GM12864 (cell line): ENCODE data around the gene MT3.
"Not testable (repeated sequence)": the region's sequence is repeated elsewhere in the genome, so short reads cannot be mapped to it uniquely, and the experiment has no call there.

Experiments
- DNase-seq: peaks from one replicate; pipeline ENCODE4 v3.0.0-alpha.2; 2011; ENCODE audit warnings: low read depth
- H3K4me3 ChIP-seq: 2 replicates; pipeline ENCODE4 v1.5.1; 2011; ENCODE audit warnings: mild to moderate bottlenecking, low read depth, low read length, control low read depth
- CTCF ChIP-seq: IDR thresholded peaks from 2 replicates; pipeline ENCODE4 v1.5.1; 2011; ENCODE audit warnings: low read depth, mild to moderate bottlenecking, moderate library complexity, low read length, control low read depth, inconsistent platforms; ENCODE audit errors: missing control alignments

MT3 gene

GRCh38 chr16:56580391-56581048 is 8.8 kb upstream of the MT3 start:
- no peak for DNase-seq
- no peak overlapping the region for H3K4me3 ChIP-seq
- no peak for TF ChIP-seq CTCF

DNA sequence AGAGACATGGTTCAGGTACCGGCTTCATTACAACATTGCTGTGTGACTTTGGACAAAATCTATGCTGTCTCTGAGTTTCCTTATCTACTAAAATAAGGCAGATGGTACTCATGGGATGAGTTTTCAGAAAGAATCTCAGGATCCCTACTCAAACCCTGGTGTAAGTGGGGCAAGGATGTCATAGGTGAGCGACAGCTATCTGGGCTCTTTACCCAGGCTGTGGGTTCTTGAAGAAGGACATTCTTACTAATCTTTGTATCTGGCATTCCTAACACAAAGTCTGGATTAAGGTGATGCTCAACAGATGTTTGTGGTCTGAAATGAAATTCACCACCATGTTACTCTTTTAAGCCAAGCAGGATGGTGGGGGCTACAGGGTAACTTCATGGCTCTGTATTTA is 6.4 kb upstream of the MT3 start:
- H3K4me3 ChIP-seq, DNase-seq: not testable (repeated sequence)

- TF ChIP-seq CTCF: no peak
- no peak for DNase-seq
- no peak overlapping the region for H3K4me3 ChIP-seq
These were observed 5.8 kb upstream of the MT3 start for GRCh38 chr16:56583351-56584168.

- no peak overlapping the region for H3K4me3 ChIP-seq
- no peak for TF ChIP-seq CTCF
- no peak for DNase-seq
These were observed 5.1 kb upstream of the MT3 start for GRCh38 chr16:56584276-56584675.

- TF ChIP-seq CTCF: no peak
- H3K4me3 ChIP-seq: no peak overlapping the region
- DNase-seq: no peak
These were observed 567 bp upstream of the MT3 start for GRCh38 chr16:56588781-56589140.

- no peak for DNase-seq
- no peak for TF ChIP-seq CTCF
These were observed 2.2 kb downstream of the MT3 start for GRCh38 chr16:56591377-56592060.

GRCh38 chr16:56593573-56594291 is 4.4 kb downstream of the MT3 start:
- TF ChIP-seq CTCF: no peak
- no peak for DNase-seq
- no peak overlapping the region for H3K4me3 ChIP-seq

More at GRCh38 chr16:56591377-56592060, 2.2 kb downstream of the MT3 start:
- no peak overlapping the region for H3K4me3 ChIP-seq
